AG04450 (cell line): ENCODE measurements around the gene ABCC3. TPM values are rescaled to one million over a fixed set of nuclear protein-coding genes. Genes with fewer than 3 reads are reported as not detected.
A peak's percentile ranks its signal among the peaks of the same experiment; 100 is the strongest.

Experiments used
- CTCF ChIA-PET: fragments of 300-600, 350-600 bp; formaldehyde crosslinking; extraction: SDS; loops from one replicate; lab custom pipeline; 2022; ENCODE audit warnings: antibody characterized with exemption, inconsistent platforms; lab: Charles Lee
- POLR2A ChIA-PET: fragments of 350-600 bp; formaldehyde crosslinking; extraction: SDS; loops from one replicate; lab custom pipeline; 2021; ENCODE audit warnings: antibody characterized with exemption, inconsistent platforms; lab: Yijun Ruan, JAX
- DNase-seq: peaks from one replicate; pipeline ENCODE4 v3.0.0-alpha.2; 2011; ENCODE audit warnings: low read depth, low spot score
- H3K27ac ChIP-seq: one replicate; pipeline ENCODE4 v1.5.1; 2012; ENCODE audit warnings: low read depth, low read length, control low read depth
- H3K27me3 ChIP-seq: one replicate; pipeline ENCODE4 v1.6.0; 2012; ENCODE audit warnings: low read length; ENCODE audit not compliant: control insufficient read depth, insufficient read depth
- H3K4me3 ChIP-seq: 2 replicates; pipeline ENCODE4 v1.5.1; 2011; ENCODE audit warnings: mild to moderate bottlenecking, low read depth, low read length, control low read depth
- H3K9me3 ChIP-seq: 2 replicates; pipeline ENCODE4 v1.5.1; 2012; ENCODE audit warnings: low read length; ENCODE audit not compliant: control insufficient read depth, insufficient read depth
- CTCF ChIP-seq: IDR thresholded peaks from 2 replicates; pipeline ENCODE4 v1.5.1; 2011; ENCODE audit warnings: low read depth, low read length, control low read depth, inconsistent platforms
- polyA plus RNA-seq: library from polyadenylated mRNA; depleted of rRNA; stranded (reverse); fragments of >200 nt; gene quantifications from 2 replicates; pipeline ENCODE4 v1.2.3, GENCODE V29; 2011

ABCC3 gene
- polyA plus RNA-seq, 1 experiment = 21.7 TPM

GRCh38 chr17:50632637-50633036 lies 2.0 kb upstream of the ABCC3 start:
- no peak for DNase-seq
- Histone ChIP-seq H3K9me3 (no peaks in the 10 kb centered on the region), H3K27ac (no peak overlapping the region), H3K4me3 (no peak overlapping the region), H3K27me3 (peaks cover 4% of the 10 kb centered on the region)
- POLR2A ChIA-PET = interaction anchor here (0.8 kb wide), 1 partner anchor 120 kb away, joined by 3 read pairs; no protein-coding TSS in a partner anchor
- CTCF ChIA-PET = interaction anchor here (0.9 to 1.1 kb wide), 2 partner anchors 49 to 62 kb away, joined by 4 to 5 read pairs; no protein-coding TSS in a partner anchor
- TF ChIP-seq CTCF = no peak

GRCh38 chr17:50633683-50634082 lies 998 bp upstream of the ABCC3 start:
- ChIA-PET CTCF (no interaction called here), POLR2A (no interaction called here)
- no peak for DNase-seq
- no peak overlapping the region for H3K27ac ChIP-seq
- peaks cover 3% of the 10 kb centered on the region for H3K27me3 ChIP-seq
- no peak for TF ChIP-seq CTCF
- no peak overlapping the region for H3K4me3 ChIP-seq
- no peaks in the 10 kb centered on the region for H3K9me3 ChIP-seq

- POLR2A ChIA-PET = no interaction called here
- peak overlapping the region; percentile 63 for H3K4me3 ChIP-seq
- no peaks in the 10 kb centered on the region for H3K9me3 ChIP-seq
- no peak for DNase-seq
- H3K27me3 ChIP-seq = no peaks in the 10 kb centered on the region
- CTCF ChIA-PET = interaction anchor here (1.7 to 6.9 kb wide), 2 partner anchors 9 to 60 kb away, joined by 10 to 49 read pairs; no protein-coding TSS in a partner anchor
- no peak for TF ChIP-seq CTCF
- H3K27ac ChIP-seq = no peak overlapping the region
Observed at GRCh38 chr17:50634915-50635731, 442 bp downstream of the ABCC3 start.

- H3K4me3 ChIP-seq = peak overlapping the region; percentile 63
- TF ChIP-seq CTCF = no peak
- POLR2A ChIA-PET = no interaction called here
Observed at GRCh38 chr17:50635732-50635981, 976 bp downstream of the ABCC3 start.

More at GRCh38 chr17:50635732-50635981, 976 bp downstream of the ABCC3 start:
- Histone ChIP-seq H3K9me3 (no peaks in the 10 kb centered on the region), H3K27me3 (no peaks in the 10 kb centered on the region), H3K27ac (no peak overlapping the region)
- CTCF ChIA-PET = interaction anchor here (1.7 to 6.9 kb wide), 3 partner anchors 9 to 85 kb away, joined by 10 to 49 read pairs (median 15); no protein-coding TSS in a partner anchor
- DNase-seq = no peak
